ENCODE data around the gene GALNT9. TPM values are rescaled to one million over a fixed set of nuclear protein-coding genes. Genes with fewer than 3 reads are reported as not detected.

GALNT9 gene
- total RNA-seq, 1 experiment from 2014 or later, result 2.6 TPM

- RAD21 ChIA-PET (ENCODE audit: low non-redundant PET in 1 of 2, low total read pairs in 2 of 2, uncharacterized antibody in 2 of 2, unreplicated experiment in 2 of 2), result no interaction called here
- no peaks in the 10 kb centered on the region for H3K4me1 ChIP-seq (ENCODE audit: control insufficient read depth in 1 of 2, insufficient read depth in 2 of 2, low read length in 2 of 2)
These were observed 122.2 kb downstream of the GALNT9 start for GRCh38 chr12:132207083-132207775.

GRCh38 chr12:132206046-132206434 lies 123.3 kb downstream of the GALNT9 start:
- no peaks in the 10 kb centered on the region for H3K36me3 ChIP-seq (ENCODE audit: control insufficient read depth in 1 of 2, insufficient read depth in 2 of 2, low read length in 2 of 2)
- intact Hi-C loops (cut with micrococcal nuclease), result no loop called here
- CTCF ChIA-PET, result no interaction called here
- no peak overlapping the region for H3K4me2 ChIP-seq (ENCODE audit: low read length)
- no peaks in the 10 kb centered on the region for H4K20me1 ChIP-seq (ENCODE audit: insufficient read depth)
- RAD21 ChIA-PET (ENCODE audit: low non-redundant PET in 1 of 2, low total read pairs in 2 of 2, uncharacterized antibody in 2 of 2, unreplicated experiment in 2 of 2), result no interaction called here
- no peak overlapping the region for H3K9ac ChIP-seq (ENCODE audit: low read length)
- H3K27ac ChIP-seq (ENCODE audit: low read depth, low read length), result no peak overlapping the region
- no TSS peak for BruUV-seq (replicated peaks)
- no peaks in the 10 kb centered on the region for H3K9me3 ChIP-seq (ENCODE audit: control insufficient read depth in 1 of 2, insufficient read depth in 1 of 2, low read depth in 1 of 2, low read length in 2 of 2)
- no peaks in the 10 kb centered on the region for H3K79me2 ChIP-seq (ENCODE audit: insufficient read depth, low read length)
- no peaks in the 10 kb centered on the region for H3K9me2 ChIP-seq (ENCODE audit: insufficient read depth)
- no peaks in the 10 kb centered on the region for H3K4me1 ChIP-seq (ENCODE audit: control insufficient read depth in 1 of 2, insufficient read depth in 2 of 2, low read length in 2 of 2)
- no peak overlapping the region for H2AFZ ChIP-seq (ENCODE audit: low read depth, low read length, poor library complexity, severe bottlenecking)
- TF ChIP-seq ZFX (IDR thresholded peaks at IDR 0.05) (no peak), EZH2 (IDR thresholded peaks at IDR 0.05) (no peak), SRF (IDR thresholded peaks at IDR 0.05; ENCODE audit: low read depth) (no peak)
- TF ChIP-seq, protein P1, sequence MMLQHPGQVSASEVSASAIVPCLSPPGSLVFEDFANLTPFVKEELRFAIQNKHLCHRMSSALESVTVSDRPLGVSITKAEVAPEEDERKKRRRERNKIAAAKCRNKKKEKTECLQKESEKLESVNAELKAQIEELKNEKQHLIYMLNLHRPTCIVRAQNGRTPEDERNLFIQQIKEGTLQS (IDR thresholded peaks at IDR 0.05), result no peak
- POLR2A ChIA-PET, result no interaction called here
- ATAC-seq, result no peak
- no peaks in the 10 kb centered on the region for H3K27me3 ChIP-seq (ENCODE audit: insufficient read depth, low read length)
- no peak for DNase-seq (ENCODE audit: low read depth, low spot score)
- H3K4me3 ChIP-seq (replicated peaks in 1 of 2; ENCODE audit: low read depth in 1 of 2, low read length in 2 of 2), result no peak overlapping the region

More at GRCh38 chr12:132207083-132207775, 122.2 kb downstream of the GALNT9 start:
- no TSS peak for BruUV-seq (replicated peaks)
- DNase-seq (ENCODE audit: low read depth, low spot score) (no peak), ATAC-seq (no peak)
- no peak overlapping the region for H3K4me2 ChIP-seq (ENCODE audit: low read length)
- POLR2A ChIA-PET, result no interaction called here
- no peak overlapping the region for H3K27ac ChIP-seq (ENCODE audit: low read depth, low read length)
- intact Hi-C loops (cut with micrococcal nuclease), result no loop called here
- H3K79me2 ChIP-seq (ENCODE audit: insufficient read depth, low read length), result no peaks in the 10 kb centered on the region
- no peak overlapping the region for H3K4me3 ChIP-seq (replicated peaks in 1 of 2; ENCODE audit: low read depth in 1 of 2, low read length in 2 of 2)
- no peaks in the 10 kb centered on the region for H3K36me3 ChIP-seq (ENCODE audit: control insufficient read depth in 1 of 2, insufficient read depth in 2 of 2, low read length in 2 of 2)
- H3K9ac ChIP-seq (ENCODE audit: low read length), result no peak overlapping the region
- TF ChIP-seq EZH2 (IDR thresholded peaks at IDR 0.05), result no peak
- TF ChIP-seq, protein P2, sequence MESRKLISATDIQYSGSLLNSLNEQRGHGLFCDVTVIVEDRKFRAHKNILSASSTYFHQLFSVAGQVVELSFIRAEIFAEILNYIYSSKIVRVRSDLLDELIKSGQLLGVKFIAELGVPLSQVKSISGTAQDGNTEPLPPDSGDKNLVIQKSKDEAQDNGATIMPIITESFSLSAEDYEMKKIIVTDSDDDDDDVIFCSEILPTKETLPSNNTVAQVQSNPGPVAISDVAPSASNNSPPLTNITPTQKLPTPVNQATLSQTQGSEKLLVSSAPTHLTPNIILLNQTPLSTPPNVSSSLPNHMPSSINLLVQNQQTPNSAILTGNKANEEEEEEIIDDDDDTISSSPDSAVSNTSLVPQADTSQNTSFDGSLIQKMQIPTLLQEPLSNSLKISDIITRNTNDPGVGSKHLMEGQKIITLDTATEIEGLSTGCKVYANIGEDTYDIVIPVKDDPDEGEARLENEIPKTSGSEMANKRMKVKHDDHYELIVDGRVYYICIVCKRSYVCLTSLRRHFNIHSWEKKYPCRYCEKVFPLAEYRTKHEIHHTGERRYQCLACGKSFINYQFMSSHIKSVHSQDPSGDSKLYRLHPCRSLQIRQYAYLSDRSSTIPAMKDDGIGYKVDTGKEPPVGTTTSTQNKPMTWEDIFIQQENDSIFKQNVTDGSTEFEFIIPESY (IDR thresholded peaks at IDR 0.05; ENCODE audit: extremely low read depth, insufficient replicate concordance, low read length), result no peak
- TF ChIP-seq JUND (IDR thresholded peaks at IDR 0.05), result no peak
- no peak for TF ChIP-seq POLR2A (IDR thresholded peaks at IDR 0.05; ENCODE audit: borderline replicate concordance, extremely low read depth, insufficient read depth, insufficient read length)
- TF ChIP-seq EZH2phosphoT487 (IDR thresholded peaks at IDR 0.05; ENCODE audit: borderline replicate concordance), result no peak
- H3K9me3 ChIP-seq (ENCODE audit: control insufficient read depth in 1 of 2, insufficient read depth in 1 of 2, low read depth in 1 of 2, low read length in 2 of 2), result no peaks in the 10 kb centered on the region
- H2AFZ ChIP-seq (ENCODE audit: low read depth, low read length, poor library complexity, severe bottlenecking), result no peak overlapping the region
- H3K27me3 ChIP-seq (ENCODE audit: insufficient read depth, low read length), result no peaks in the 10 kb centered on the region; the same call in 1 of the 2 replicates
- CTCF ChIA-PET, result interaction anchor here (1.4 kb wide), 1 partner anchor 12 kb away, joined by 3 read pairs; no protein-coding TSS in a partner anchor
- H4K20me1 ChIP-seq (ENCODE audit: insufficient read depth), result no peaks in the 10 kb centered on the region
- H3K9me2 ChIP-seq (ENCODE audit: insufficient read depth), result no peaks in the 10 kb centered on the region

Data from HCT116 (cell line).